A549 (cell line): ENCODE results near the gene NR3C1. TPM values are rescaled to one million over a fixed set of nuclear protein-coding genes. Genes with fewer than 3 reads are reported as not detected.

Source experiments
- ATAC-seq, 2 experiments: fragments of 200-7000 bp in 1 of 2; fragments of >200 bp in 1 of 2; cut with Nextera tagmentation in 1 of 2; cut with Tn5 transposase in 1 of 2; 3 replicates each; pipeline versions ENCODE4 v1.8.0 to v1.9.1; 2018 to 2020; ENCODE audit warnings: mild to moderate bottlenecking in 1 of 2, moderate library complexity in 1 of 2
- CTCF ChIA-PET: fragments of 300-600 bp; sonication (Branson Sonifier 250); formaldehyde crosslinking; extraction: SDS; loops from one replicate; lab custom pipeline; 2021; ENCODE audit warnings: antibody characterized with exemption, inconsistent platforms; lab: Yijun Ruan, JAX
- POLR2A ChIA-PET: fragments of 350-600 bp; formaldehyde crosslinking; extraction: SDS; loops from one replicate; lab custom pipeline; 2021; ENCODE audit warnings: antibody characterized with exemption, inconsistent platforms; lab: Yijun Ruan, JAX
- DNase-seq, 2 experiments: peaks; one replicate each; pipeline versions ENCODE4 v3.0.0 to v3.0.0-alpha.2; 2011 to 2016; ENCODE audit warnings: low read depth in 1 of 2, low spot score in 1 of 2
- FAIRE-seq: peaks from 2 replicates; lab custom pipeline; 2011; peaks lifted over from hg19 to GRCh38; lab: Jason Lieb, UNC
- H3K27ac ChIP-seq, 2 experiments: fragments of >200 bp; sonication (Bioruptor Twin); formaldehyde crosslinking; 3 replicates each; pipeline ENCODE4 v1.5.1; 2016 to 2017
- H3K4me1 ChIP-seq: fragments of >200 bp; sonication (Bioruptor Twin); formaldehyde crosslinking; 3 replicates; pipeline ENCODE4 v1.6.1; 2016
- H3K4me2 ChIP-seq: fragments of >200 bp; sonication (Bioruptor Twin); formaldehyde crosslinking; 3 replicates; pipeline ENCODE4 v1.6.1; 2016
- H3K4me3 ChIP-seq: fragments of >200 bp; sonication (Bioruptor Twin); formaldehyde crosslinking; 3 replicates; pipeline ENCODE4 v1.5.1; 2016
- H3K9me3 ChIP-seq: fragments of >200 bp; sonication (Bioruptor Twin); formaldehyde crosslinking; 3 replicates; pipeline ENCODE4 v1.6.1; 2016
- BHLHE40 ChIP-seq: IDR thresholded peaks from 2 replicates; pipeline ENCODE4 v1.6.1; 2012; ENCODE audit warnings: low read depth, low read length, inconsistent platforms
- CBX2 ChIP-seq: fragments of 200-600 bp; sonication (generic); IDR thresholded peaks from 2 replicates; pipeline ENCODE4 v1.6.1; 2016; ENCODE audit warnings: low read depth, mild to moderate bottlenecking, borderline replicate concordance
- CBX8 ChIP-seq: fragments of 200-600 bp; sonication (generic); IDR thresholded peaks from 2 replicates; pipeline ENCODE4 v1.6.1; 2016
- EHMT2 ChIP-seq: fragments of 200-600 bp; sonication (generic); IDR thresholded peaks from 2 replicates; pipeline ENCODE4 v1.6.1; 2016; ENCODE audit warnings: antibody characterized with exemption, low read depth, mild to moderate bottlenecking, moderate library complexity
- FOSB ChIP-seq: fragments of 250-450 bp; sonication (Bioruptor Pico); IDR thresholded peaks from 2 replicates; pipeline ENCODE4 v1.5.0; 2020; ENCODE audit warnings: mild to moderate bottlenecking, moderate library complexity
- FOSL2 ChIP-seq, 2 experiments: fragments of 450-650 bp in 1 of 2; fragments of >200 bp in 1 of 2; sonication (Bioruptor Twin) in 1 of 2; formaldehyde crosslinking; IDR thresholded peaks; 2 replicates each; pipeline versions ENCODE4 v1.5.0 to v1.6.1; 2016 to 2020; ENCODE audit warnings: mild to moderate bottlenecking in 1 of 2, moderate library complexity in 1 of 2
- FOXS1 ChIP-seq: fragments of 250-450 bp; sonication (Bioruptor Pico); IDR thresholded peaks from 2 replicates; pipeline ENCODE4 v1.5.0; 2020; ENCODE audit warnings: mild to moderate bottlenecking, moderate library complexity
- GATA3 ChIP-seq: IDR thresholded peaks from 2 replicates; pipeline ENCODE4 v1.6.1; 2012; ENCODE audit warnings: borderline replicate concordance
- HES2 ChIP-seq: fragments of >200 bp; sonication (Bioruptor Twin); formaldehyde crosslinking; IDR thresholded peaks from 2 replicates; pipeline ENCODE4 v1.6.1; 2016
- HMGXB4 ChIP-seq: fragments of 250-450 bp; sonication (Bioruptor Pico); IDR thresholded peaks from 2 replicates; pipeline ENCODE4 v1.5.0; 2021; ENCODE audit warnings: mild to moderate bottlenecking, moderate library complexity, borderline replicate concordance
- HOXA7 ChIP-seq: fragments of 250-450 bp; sonication (Bioruptor Pico); IDR thresholded peaks from 2 replicates; pipeline ENCODE4 v1.5.0; 2020; ENCODE audit warnings: mild to moderate bottlenecking, moderate library complexity
- KDM5A ChIP-seq: fragments of 200-600 bp; sonication (generic); IDR thresholded peaks from 2 replicates; pipeline ENCODE4 v1.6.1; 2016; ENCODE audit warnings: antibody characterized with exemption, mild to moderate bottlenecking
- MAZ ChIP-seq: fragments of 150-350 bp; IDR thresholded peaks from 2 replicates; pipeline ENCODE4 v1.6.1; 2014; ENCODE audit warnings: antibody characterized with exemption, low read depth, low read length, borderline replicate concordance
- NPAS2 ChIP-seq: fragments of 250-450 bp; sonication (Bioruptor Pico); IDR thresholded peaks from 2 replicates; pipeline ENCODE4 v1.8.0; 2022; ENCODE audit warnings: mild to moderate bottlenecking, moderate library complexity, borderline replicate concordance
- PHF8 ChIP-seq: fragments of 200-600 bp; sonication (generic); IDR thresholded peaks from 2 replicates; pipeline ENCODE4 v1.6.1; 2016; ENCODE audit warnings: low read depth, mild to moderate bottlenecking, antibody characterized with exemption, moderate library complexity, borderline replicate concordance
- POLR2A ChIP-seq: IDR thresholded peaks from 2 replicates; pipeline ENCODE4 v1.6.1; 2012; ENCODE audit warnings: mild to moderate bottlenecking, low read length
- POLR2AphosphoS2 ChIP-seq: conservative IDR thresholded peaks from 2 replicates; pipeline ENCODE4 v1.6.1; 2012; ENCODE audit warnings: low read length, improper control_type of control experiment, inconsistent platforms
- RAD21 ChIP-seq, 2 experiments: fragments of >200 bp in 1 of 2; sonication (Bioruptor Twin) in 1 of 2; formaldehyde crosslinking in 1 of 2; IDR thresholded peaks in 1 of 2; conservative IDR thresholded peaks in 1 of 2; 2 replicates in 1 of 2; 3 replicates in 1 of 2; pipeline ENCODE4 v1.6.1; 2012 to 2018; ENCODE audit warnings: inconsistent platforms in 1 of 2
- RCOR1 ChIP-seq: fragments of 150-350 bp; IDR thresholded peaks from 2 replicates; pipeline ENCODE4 v1.6.1; 2014; ENCODE audit warnings: antibody characterized with exemption, low read length, low read depth
- RFX5 ChIP-seq: fragments of 450-650 bp; IDR thresholded peaks from 2 replicates; pipeline ENCODE4 v1.7.1; 2014; ENCODE audit warnings: antibody characterized with exemption, mild to moderate bottlenecking, moderate library complexity
- SMC3 ChIP-seq: fragments of >200 bp; sonication (Bioruptor Twin); formaldehyde crosslinking; IDR thresholded peaks from 3 replicates; pipeline ENCODE4 v1.6.1; 2018; ENCODE audit warnings: inconsistent platforms
- TFCP2L1 ChIP-seq: fragments of 250-450 bp; sonication (Bioruptor Pico); IDR thresholded peaks from 2 replicates; pipeline ENCODE4 v1.5.0; 2021; ENCODE audit warnings: mild to moderate bottlenecking
- TP53 ChIP-seq: fragments of 250-450 bp; sonication (Bioruptor Pico); IDR thresholded peaks from 2 replicates; pipeline ENCODE4 v1.5.0; 2021; ENCODE audit warnings: mild to moderate bottlenecking, moderate library complexity
- USF2 ChIP-seq: fragments of 450-650 bp; IDR thresholded peaks from 2 replicates; pipeline ENCODE4 v1.6.1; 2014; ENCODE audit warnings: antibody characterized with exemption
- ZC3H11A ChIP-seq: fragments of 450-650 bp; IDR thresholded peaks from 2 replicates; pipeline ENCODE4 v1.6.1; 2014; ENCODE audit warnings: antibody characterized with exemption, mild to moderate bottlenecking
- ZFP36 ChIP-seq: fragments of 450-650 bp; IDR thresholded peaks from 2 replicates; pipeline ENCODE4 v1.6.1; 2014; ENCODE audit warnings: borderline replicate concordance; ENCODE audit not compliant: partially characterized antibody
- WGBS: methylation state at CpG from one replicate; pipeline ENCODE4 v1.1.6; 2017; ENCODE audit errors: missing lambda C conversion rate; 5-methylcytosine and 5-hydroxymethylcytosine counted together
- polyA plus RNA-seq, 4 experiments: library from polyadenylated mRNA; depleted of rRNA in 3 of 4; stranded (reverse); fragments of >200 nt; fragmentation: RNase III in 1 of 4; extraction: RNeasy Plus Mini Kit Qiagen cat#74134 plus additional on column Dnase treatment in 1 of 4; gene quantifications; 2 replicates in 3 of 4; 3 replicates in 1 of 4; pipeline ENCODE4 v1.2.3, GENCODE V29; 2011 to 2017
- TF ChIP-seq, protein P1 (sequence below): fragments of >200 bp; sonication (Bioruptor Twin); formaldehyde crosslinking; IDR thresholded peaks from 3 replicates; pipeline ENCODE4 v1.6.1; 2016
- TF ChIP-seq, protein P2 (sequence below): IDR thresholded peaks from 2 replicates; pipeline ENCODE4 v1.6.1; 2012
- TF ChIP-seq, protein P3 (sequence below): IDR thresholded peaks from 2 replicates; pipeline ENCODE4 v1.6.1; 2012; ENCODE audit warnings: low read depth, borderline replicate concordance

NR3C1 gene
- polyA plus RNA-seq, 2 of the 4 experiments (the other 2 are of a cell fraction): 46.5 to 73.0 TPM

- no peak for ATAC-seq
- TF ChIP-seq SMC3 (no peak), ZC3H11A (no peak), EHMT2 (no peak), USF2 (no peak), ZFP36 (no peak), CBX2 (no peak), FOXS1 (CRISPR knock-in tag) (no peak), RCOR1 (no peak), BHLHE40 (no peak), TP53 (no peak), GATA3 (no peak), FOSB (no peak), RFX5 (no peak), FOSL2 (IDR thresholded peaks at IDR 0.05) (no peak), FOSL2 (CRISPR knock-in tag; IDR thresholded peaks at IDR 0.05) (no peak), RAD21 (conservative IDR thresholded peaks at IDR 0.05 in 1 of 2, IDR thresholded peaks at IDR 0.05 in 1 of 2) (no peak), POLR2A (no peak), MAZ (no peak)
- TF ChIP-seq, protein P1, sequence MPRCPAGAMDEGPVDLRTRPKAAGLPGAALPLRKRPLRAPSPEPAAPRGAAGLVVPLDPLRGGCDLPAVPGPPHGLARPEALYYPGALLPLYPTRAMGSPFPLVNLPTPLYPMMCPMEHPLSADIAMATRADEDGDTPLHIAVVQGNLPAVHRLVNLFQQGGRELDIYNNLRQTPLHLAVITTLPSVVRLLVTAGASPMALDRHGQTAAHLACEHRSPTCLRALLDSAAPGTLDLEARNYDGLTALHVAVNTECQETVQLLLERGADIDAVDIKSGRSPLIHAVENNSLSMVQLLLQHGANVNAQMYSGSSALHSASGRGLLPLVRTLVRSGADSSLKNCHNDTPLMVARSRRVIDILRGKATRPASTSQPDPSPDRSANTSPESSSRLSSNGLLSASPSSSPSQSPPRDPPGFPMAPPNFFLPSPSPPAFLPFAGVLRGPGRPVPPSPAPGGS: no peak
- TF ChIP-seq, protein P2, sequence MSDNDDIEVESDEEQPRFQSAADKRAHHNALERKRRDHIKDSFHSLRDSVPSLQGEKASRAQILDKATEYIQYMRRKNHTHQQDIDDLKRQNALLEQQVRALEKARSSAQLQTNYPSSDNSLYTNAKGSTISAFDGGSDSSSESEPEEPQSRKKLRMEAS: no peak
- H3K9me3 ChIP-seq: no peaks in the 10 kb centered on the region
- H3K4me2 ChIP-seq: peak overlapping the region; percentile 55
- peak overlapping the region; percentile 57 to 64; a peak in 5 of 6 replicates for H3K27ac ChIP-seq
- H3K4me3 ChIP-seq: peak overlapping the region; percentile 10; the same call in 1 of the 3 replicates
- peaks cover 41% of the 10 kb centered on the region for H3K4me1 ChIP-seq
- no peak for FAIRE-seq
- no peak for DNase-seq
- ChIA-PET CTCF (interaction anchor here (1.4 kb wide), 1 partner anchor 11 kb away, joined by 3 read pairs; no protein-coding TSS in a partner anchor), POLR2A (interaction anchor here (0.6 kb wide), 1 partner anchor 15 kb away, joined by 3 read pairs; no protein-coding TSS in a partner anchor)
Measured at GRCh38 chr5:143416411-143416810, 12.9 kb upstream of the NR3C1 start.

DNA sequence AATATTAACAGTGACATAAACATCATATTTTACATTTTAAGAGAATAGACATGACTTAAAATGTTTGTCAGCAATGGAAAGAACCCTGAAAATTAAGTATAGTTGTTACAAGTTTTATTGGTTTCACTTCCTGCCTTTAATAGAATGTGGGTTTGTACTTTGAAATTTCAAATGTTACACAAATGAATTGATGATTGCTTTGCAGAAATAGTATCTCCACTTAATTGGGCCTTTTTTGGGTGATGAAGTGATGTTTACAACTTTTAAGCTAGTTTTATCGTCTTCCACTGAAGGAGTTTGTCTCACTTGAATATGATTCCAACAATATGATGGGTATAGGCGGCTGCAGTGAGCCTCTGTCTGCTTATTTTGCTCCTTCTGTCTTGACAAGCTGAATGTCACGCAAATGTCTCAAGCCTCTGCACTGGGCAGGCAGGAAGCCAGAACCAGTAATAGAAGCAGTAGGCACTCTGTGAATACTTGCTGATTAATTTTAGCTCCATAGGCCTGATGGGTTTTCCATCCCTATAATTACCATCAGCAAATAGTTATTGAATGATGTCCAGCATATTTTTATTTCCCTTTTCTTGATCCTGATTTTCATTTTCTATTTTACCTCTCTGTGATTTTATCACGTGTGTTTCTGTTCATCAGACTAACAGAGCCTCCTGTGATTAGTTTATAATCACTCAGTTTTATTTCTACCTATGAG is 10.6 kb upstream of the NR3C1 start:
- CTCF ChIA-PET: interaction anchor here (0.7 to 1.4 kb wide), 4 partner anchors 9 to 104 kb away, joined by 3 to 8 read pairs (median 4); partner anchors contain the start of gene NR3C1
- POLR2A ChIA-PET: interaction anchor here (1.5 kb wide), 1 partner anchor 10 kb away, joined by 6 read pairs; the partner anchor contains the start of gene NR3C1
- TF ChIP-seq, protein P3, sequence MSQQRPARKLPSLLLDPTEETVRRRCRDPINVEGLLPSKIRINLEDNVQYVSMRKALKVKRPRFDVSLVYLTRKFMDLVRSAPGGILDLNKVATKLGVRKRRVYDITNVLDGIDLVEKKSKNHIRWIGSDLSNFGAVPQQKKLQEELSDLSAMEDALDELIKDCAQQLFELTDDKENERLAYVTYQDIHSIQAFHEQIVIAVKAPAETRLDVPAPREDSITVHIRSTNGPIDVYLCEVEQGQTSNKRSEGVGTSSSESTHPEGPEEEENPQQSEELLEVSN: no peak
- TF ChIP-seq HOXA7 (no peak), POLR2AphosphoS2 (no peak), RFX5 (no peak), HES2 (no peak), CBX8 (no peak), NPAS2 (CRISPR knock-in tag) (no peak), PHF8 (no peak), KDM5A (no peak), FOSL2 (IDR thresholded peaks at IDR 0.05) (no peak), FOSL2 (CRISPR knock-in tag; IDR thresholded peaks at IDR 0.05) (no peak), RAD21 (conservative IDR thresholded peaks at IDR 0.05 in 1 of 2, IDR thresholded peaks at IDR 0.05 in 1 of 2) (no peak), USF2 (no peak), TFCP2L1 (CRISPR knock-in tag) (no peak), HMGXB4 (CRISPR knock-in tag) (no peak)
- TF ChIP-seq, protein P2: no peak
- DNase-seq (no peak), FAIRE-seq (no peak), ATAC-seq (no peak)
- no peaks in the 10 kb centered on the region for H3K9me3 ChIP-seq
- H3K4me2 ChIP-seq: no peak overlapping the region
- no peak overlapping the region for H3K4me3 ChIP-seq
- 0 out of 6 replicates have a peak overlapping the region, but pooled peaks of 1 of the 2 experiments have one; percentile 12 for H3K27ac ChIP-seq
- peaks cover 41% of the 10 kb centered on the region for H3K4me1 ChIP-seq
- WGBS: 89% methylated on average over 4 of the region's 4 CpGs
